Caco-2 (cell line): ENCODE results near the gene FAM217B. TPM values are rescaled to one million over a fixed set of nuclear protein-coding genes. Genes with fewer than 3 reads are reported as not detected.
A peak's percentile ranks its signal among the peaks of the same experiment; 100 is the strongest.

Experiments used
- BruUV-seq: library from RNA; stranded (reverse); fragments of 400-500 nt; replicated peaks from 2 replicates; lab custom pipeline; 2021; lab: Mats Ljungman, UMichigan
- CTCF ChIA-PET: fragments of 300-600 bp; sonication (Branson Sonifier 250); formaldehyde crosslinking; loops from one replicate; lab custom pipeline; 2022; ENCODE audit warnings: antibody characterized with exemption; lab: Charles Lee
- POLR2A ChIA-PET: fragments of 300-600 bp; sonication (Branson Sonifier 250); formaldehyde crosslinking; loops from one replicate; lab custom pipeline; 2022; ENCODE audit warnings: antibody characterized with exemption; lab: Charles Lee
- DNase-seq, 2 experiments: peaks; one replicate each; pipeline versions ENCODE4 v3.0.0 to v3.0.0-alpha.2; 2020 to 2022
- H3K27me3 ChIP-seq: replicated peaks from 2 replicates; pipeline ENCODE4 v1.6.0; 2011; ENCODE audit warnings: low read length; ENCODE audit not compliant: control insufficient read depth, insufficient read depth
- H3K36me3 ChIP-seq: 2 replicates; pipeline ENCODE4 v1.5.1; 2011; ENCODE audit warnings: low read length; ENCODE audit not compliant: control insufficient read depth, insufficient read depth
- H3K4me1 ChIP-seq: fragments of 250-450 bp; sonication (Bioruptor Pico); 2 replicates; pipeline ENCODE4 v1.5.1; 2020; ENCODE audit warnings: mild to moderate bottlenecking
- H3K4me3 ChIP-seq: 2 replicates; pipeline ENCODE4 v1.5.1; 2011; ENCODE audit warnings: low read depth, mild to moderate bottlenecking, control low read depth, low read length
- H3K9me3 ChIP-seq: fragments of 250-450 bp; sonication (Bioruptor Pico); 2 replicates; pipeline ENCODE4 v1.5.1; 2020; ENCODE audit warnings: mild to moderate bottlenecking, moderate library complexity
- H3K27ac Mint-ChIP-seq: one replicate; pipeline ENCODE4 v1.8.0; 2022; ENCODE audit warnings: mixed read lengths; ENCODE audit not compliant: unreplicated experiment
- H3K27me3 Mint-ChIP-seq: one replicate; pipeline ENCODE4 v1.8.0; 2022; ENCODE audit warnings: mixed read lengths; ENCODE audit not compliant: insufficient read depth, unreplicated experiment
- H3K36me3 Mint-ChIP-seq: one replicate; pipeline ENCODE4 v1.8.0; 2022; ENCODE audit warnings: mild to moderate bottlenecking, mixed read lengths; ENCODE audit not compliant: insufficient read depth, unreplicated experiment
- H3K4me1 Mint-ChIP-seq: one replicate; pipeline ENCODE4 v1.8.0; 2022; ENCODE audit warnings: low read depth, mixed read lengths; ENCODE audit not compliant: unreplicated experiment
- H3K4me3 Mint-ChIP-seq: one replicate; pipeline ENCODE4 v1.8.0; 2022; ENCODE audit warnings: mild to moderate bottlenecking, moderate library complexity, mixed read lengths; ENCODE audit not compliant: unreplicated experiment
- H3K9me3 Mint-ChIP-seq: one replicate; pipeline ENCODE4 v1.8.0; 2022; ENCODE audit warnings: mixed read lengths; ENCODE audit not compliant: unreplicated experiment
- CTCF ChIP-seq, 2 experiments: fragments of 200-600 bp in 1 of 2; IDR thresholded peaks; 1 replicate in 1 of 2; 2 replicates in 1 of 2; pipeline versions ENCODE4 v1.5.1 to v1.8.0; 2011 to 2022; ENCODE audit warnings: antibody characterized with exemption in 1 of 2, control low read depth in 1 of 2, inconsistent platforms in 1 of 2, low read depth in 1 of 2, low read length in 1 of 2, mild to moderate bottlenecking in 1 of 2, moderate library complexity in 1 of 2; ENCODE audit not compliant: insufficient read depth in 1 of 2, severe bottlenecking in 1 of 2, unreplicated experiment in 1 of 2
- intact Hi-C: fragments of 100-400 bp; cut with micrococcal nuclease; formaldehyde crosslinking; loops from one replicate; pipeline ENCODE4 v1.10.0; 2022; ENCODE audit not compliant: unreplicated experiment
- total RNA-seq: library from RNA; stranded (reverse); gene quantifications from 2 replicates; pipeline ENCODE4 v1.2.3, GENCODE V29; 2022

The FAM217B gene
- total RNA-seq, 1 experiment from 2014 or later, result 65.3 TPM

GRCh38 chr20:59942245-59942644, 2.1 kb downstream of the FAM217B start:
- H3K4me1 ChIP-seq, result peaks cover 13% of the 10 kb centered on the region
- ChIA-PET CTCF (no interaction called here), POLR2A (no interaction called here)
- Mint-ChIP-seq H3K27me3 (no peaks in the 10 kb centered on the region), H3K9me3 (no peaks in the 10 kb centered on the region), H3K36me3 (peaks cover 54% of the 10 kb centered on the region), H3K4me1 (peaks cover 23% of the 10 kb centered on the region), H3K4me3 (peak overlapping the region; percentile 99), H3K27ac (no peak overlapping the region)
- no peak for TF ChIP-seq CTCF (IDR thresholded peaks at IDR 0.05; ENCODE audit: insufficient read depth in 1 of 2, low read depth in 1 of 2, low read length in 1 of 2, severe bottlenecking in 1 of 2, unreplicated experiment in 1 of 2)
- no peak overlapping the region for H3K4me3 ChIP-seq
- H3K27me3 ChIP-seq, result no peaks in the 10 kb centered on the region
- no peak for DNase-seq
- no peaks in the 10 kb centered on the region; the same call in 1 of the 2 replicates for H3K36me3 ChIP-seq
- BruUV-seq, result no TSS peak
- intact Hi-C loops, result loop anchor here (10.0 kb wide), 1 partner anchor 423 kb away; no protein-coding TSS in a partner anchor
- no peaks in the 10 kb centered on the region for H3K9me3 ChIP-seq

GRCh38 chr20:59944726-59945125, 4.5 kb downstream of the FAM217B start:
- POLR2A ChIA-PET, result interaction anchor here (1.6 kb wide), 1 partner anchor 12 kb away, joined by 4 read pairs; no protein-coding TSS in a partner anchor
- Mint-ChIP-seq H3K36me3 (peaks cover 52% of the 10 kb centered on the region), H3K4me3 (no peak overlapping the region), H3K9me3 (no peaks in the 10 kb centered on the region), H3K4me1 (peaks cover 19% of the 10 kb centered on the region), H3K27ac (no peak overlapping the region), H3K27me3 (no peaks in the 10 kb centered on the region)
- CTCF ChIA-PET, result interaction anchor here (0.8 to 2.9 kb wide), 5 partner anchors 10 to 178 kb away, joined by 3 to 12 read pairs (median 6); partner anchors contain the start of gene SYCP2
- no TSS peak for BruUV-seq
- H3K9me3 ChIP-seq, result no peaks in the 10 kb centered on the region
- DNase-seq, result no peak
- H3K27me3 ChIP-seq, result no peaks in the 10 kb centered on the region
- no peaks in the 10 kb centered on the region; the same call in 1 of the 2 replicates for H3K36me3 ChIP-seq
- peaks cover 9% of the 10 kb centered on the region; the same call in 1 of the 2 replicates for H3K4me1 ChIP-seq
- H3K4me3 ChIP-seq, result no peak overlapping the region
- intact Hi-C loops, result loop anchor here (5.0 to 10.0 kb wide), 2 partner anchors 43 to 420 kb away; no protein-coding TSS in a partner anchor
- TF ChIP-seq CTCF (IDR thresholded peaks at IDR 0.05; ENCODE audit: insufficient read depth in 1 of 2, low read depth in 1 of 2, low read length in 1 of 2, severe bottlenecking in 1 of 2, unreplicated experiment in 1 of 2), result no peak

- Mint-ChIP-seq H3K27ac (no peak overlapping the region), H3K36me3 (peaks cover 48% of the 10 kb centered on the region), H3K4me1 (peaks cover 19% of the 10 kb centered on the region), H3K4me3 (no peak overlapping the region), H3K27me3 (no peaks in the 10 kb centered on the region), H3K9me3 (no peaks in the 10 kb centered on the region)
- no TSS peak for BruUV-seq
- Histone ChIP-seq H3K27me3 (no peaks in the 10 kb centered on the region), H3K9me3 (no peaks in the 10 kb centered on the region), H3K4me1 (peaks cover 9% of the 10 kb centered on the region; the same call in 1 of the 2 replicates), H3K36me3 (no peaks in the 10 kb centered on the region; the same call in 1 of the 2 replicates), H3K4me3 (no peak overlapping the region)
- no peak for TF ChIP-seq CTCF (IDR thresholded peaks at IDR 0.05; ENCODE audit: insufficient read depth in 1 of 2, low read depth in 1 of 2, low read length in 1 of 2, severe bottlenecking in 1 of 2, unreplicated experiment in 1 of 2)
- CTCF ChIA-PET, result interaction anchor here (0.8 to 2.9 kb wide), 5 partner anchors 10 to 178 kb away, joined by 3 to 12 read pairs (median 6); partner anchors contain the start of gene SYCP2
- POLR2A ChIA-PET, result interaction anchor here (1.6 kb wide), 1 partner anchor 12 kb away, joined by 4 read pairs; no protein-coding TSS in a partner anchor
- intact Hi-C loops, result loop anchor here (5.0 to 10.0 kb wide), 2 partner anchors 42 to 420 kb away; no protein-coding TSS in a partner anchor
- DNase-seq, result no peak
Measured at GRCh38 chr20:59945175-59945574, 5.0 kb downstream of the FAM217B start.
